ENCODE results near the gene BRICD5.
A peak's percentile ranks its signal among the peaks of the same experiment; 100 is the strongest.

Gene BRICD5

GRCh38 chr16:2237493-2238149 lies 27.0 kb upstream of the BRICD5 start:
- DNase-seq (ENCODE audit: low spot score): no peak

- no peak for DNase-seq (ENCODE audit: low spot score)
These were observed 26.4 kb upstream of the BRICD5 start for GRCh38 chr16:2237102-2237482.

GRCh38 chr16:2236337-2237101 lies 25.9 kb upstream of the BRICD5 start, which contains the start of gene DNASE1L2:
TSS of gene DNASE1L2 (plus strand) at chr16:2236444. CDS start at chr16:2236817, 373 bp downstream.
- DNase-seq (ENCODE audit: low spot score): peak; percentile 60

GRCh38 chr16:2235695-2236336 lies 25.2 kb upstream of the BRICD5 start:
- no peak for DNase-seq (ENCODE audit: low spot score)

- DNase-seq (ENCODE audit: low spot score): no peak
These were observed 24.6 kb upstream of the BRICD5 start for GRCh38 chr16:2235234-2235651.

- DNase-seq (ENCODE audit: low spot score): no peak
These were observed 24.1 kb upstream of the BRICD5 start for GRCh38 chr16:2234813-2235170.

GRCh38 chr16:2233872-2234812 lies 23.5 kb upstream of the BRICD5 start:
- no peak for DNase-seq (ENCODE audit: low spot score)

- DNase-seq (ENCODE audit: low spot score): no peak
These were observed 22.5 kb upstream of the BRICD5 start for GRCh38 chr16:2233046-2233775.

GRCh38 chr16:2232094-2232990 lies 21.7 kb upstream of the BRICD5 start:
- DNase-seq (ENCODE audit: low spot score): no peak

- no peak for DNase-seq (ENCODE audit: low spot score)
These were observed 20.6 kb upstream of the BRICD5 start for GRCh38 chr16:2231016-2231931.

- DNase-seq (ENCODE audit: low spot score): no peak
These were observed 19.7 kb upstream of the BRICD5 start for GRCh38 chr16:2230376-2230775.

GRCh38 chr16:2229632-2230250 lies 19.1 kb upstream of the BRICD5 start:
- DNase-seq (ENCODE audit: low spot score): no peak

- no peak for DNase-seq (ENCODE audit: low spot score)
These were observed 18.4 kb upstream of the BRICD5 start for GRCh38 chr16:2229091-2229490.

GRCh38 chr16:2228161-2228824 lies 17.6 kb upstream of the BRICD5 start:
- DNase-seq (ENCODE audit: low spot score): no peak

GRCh38 chr16:2226918-2227317 lies 16.3 kb upstream of the BRICD5 start:
- no peak for DNase-seq (ENCODE audit: low spot score)

GRCh38 chr16:2226245-2226793 lies 15.7 kb upstream of the BRICD5 start:
- no peak for DNase-seq (ENCODE audit: low spot score)

- peak; percentile 68 for DNase-seq (ENCODE audit: low spot score)
These were observed 13.4 kb upstream of the BRICD5 start for GRCh38 chr16:2223942-2224486.

All from AG08395 (cell line).